K562 (cell line): Measurements from ENCODE around the gene KCND2. TPM values are rescaled to one million over a fixed set of nuclear protein-coding genes. Genes with fewer than 3 reads are reported as not detected.

ENCODE experiments used
- ATAC-seq: fragments of 200-7000 bp; cut with Tn5 transposase; 3 replicates; pipeline ENCODE4 v1.9.1; 2020; ENCODE audit warnings: moderate library complexity
- BruUV-seq: library from RNA; stranded (reverse); fragments of 400-500 nt; replicated peaks from 2 replicates; lab custom pipeline; 2021; lab: Mats Ljungman, UMichigan
- CTCF ChIA-PET: fragments of 300-600 bp; formaldehyde crosslinking; extraction: SDS; loops from one replicate; lab custom pipeline; 2021; ENCODE audit warnings: low intra/inter-chr PET ratio; lab: Yijun Ruan, JAX
- POLR2A ChIA-PET: fragments of 300-600, 350-650 bp; sonication (Branson Sonifier 250); formaldehyde crosslinking; extraction: SDS; loops from one replicate; lab custom pipeline; 2021; ENCODE audit warnings: antibody characterized with exemption, inconsistent platforms; lab: Yijun Ruan, JAX
- DNase-seq, 4 experiments: peaks; one replicate each; pipeline versions ENCODE4 v3.0.0 to v3.0.0-alpha.2; 2011 to 2018; ENCODE audit warnings: low spot score in 3 of 4, mixed read lengths in 3 of 4; ENCODE audit errors: extremely low read depth in 1 of 4
- FAIRE-seq: peaks from 2 replicates; lab custom pipeline; 2011; peaks lifted over from hg19 to GRCh38; lab: Jason Lieb, UNC
- H2AFZ ChIP-seq: 2 replicates; pipeline ENCODE4 v1.6.0; 2011; ENCODE audit warnings: low read depth, low read length, control low read depth, inconsistent platforms
- H3K27ac ChIP-seq: fragments of 200-600 bp; 3 replicates; pipeline ENCODE4 v1.8.0; 2011; ENCODE audit warnings: low read depth, mild to moderate bottlenecking, control low read depth, inconsistent platforms, low read length, moderate library complexity, mixed read lengths; ENCODE audit errors: extremely low read depth
- H3K27me3 ChIP-seq, 2 experiments: fragments of 300-600 bp in 1 of 2; 2 replicates in 1 of 2; 3 replicates in 1 of 2; pipeline versions ENCODE4 v1.6.0 to v1.8.0; 2011; ENCODE audit warnings: inconsistent platforms in 2 of 2, low read length in 2 of 2, mild to moderate bottlenecking in 1 of 2, mixed read lengths in 1 of 2, moderate library complexity in 1 of 2; ENCODE audit not compliant: control insufficient read depth in 2 of 2, insufficient read depth in 2 of 2
- H3K36me3 ChIP-seq: fragments of 300-600 bp; 3 replicates; pipeline ENCODE4 v1.8.0; 2011; ENCODE audit warnings: mild to moderate bottlenecking, low read length, inconsistent platforms; ENCODE audit not compliant: control insufficient read depth, insufficient read depth
- H3K4me1 ChIP-seq, 2 experiments: fragments of 200-600 bp in 1 of 2; replicated peaks in 1 of 2; 2 replicates in 1 of 2; 3 replicates in 1 of 2; pipeline versions ENCODE4 v1.5.1 to v1.8.0; 2011; ENCODE audit warnings: inconsistent platforms in 2 of 2, low read length in 2 of 2, mild to moderate bottlenecking in 1 of 2, mixed read lengths in 1 of 2, moderate library complexity in 1 of 2; ENCODE audit not compliant: control insufficient read depth in 2 of 2, insufficient read depth in 2 of 2
- H3K4me2 ChIP-seq: 2 replicates; pipeline ENCODE4 v1.6.1; 2011; ENCODE audit warnings: low read length, control low read depth, inconsistent platforms, mixed read lengths; ENCODE audit not compliant: insufficient read depth
- H3K4me3 ChIP-seq: fragments of 200-600 bp; sonication (generic), shearing (Covaris generic); 2 replicates; pipeline ENCODE4 v1.5.1; 2016; ENCODE audit warnings: control low read depth, inconsistent platforms
- H3K79me2 ChIP-seq: fragments of 200-600 bp; 3 replicates; pipeline ENCODE4 v1.8.0; 2011; ENCODE audit warnings: low read length, inconsistent platforms; ENCODE audit not compliant: control insufficient read depth, insufficient read depth
- H3K9ac ChIP-seq, 2 experiments: 2 replicates each; pipeline versions ENCODE4 v1.6.0 to v1.6.1; 2011; ENCODE audit warnings: low read depth in 2 of 2, low read length in 2 of 2, control low read depth in 1 of 2, inconsistent platforms in 1 of 2, mild to moderate bottlenecking in 1 of 2, mixed read lengths in 1 of 2; ENCODE audit not compliant: insufficient read depth in 1 of 2
- H3K9me1 ChIP-seq: one replicate; pipeline ENCODE4 v1.6.0; 2011; ENCODE audit warnings: inconsistent platforms, mild to moderate bottlenecking, low read length, moderate library complexity; ENCODE audit not compliant: control insufficient read depth, insufficient read depth
- H3K9me3 ChIP-seq: replicated peaks from 2 replicates; pipeline ENCODE4 v1.5.1; 2011; ENCODE audit warnings: low read depth, low read length, inconsistent platforms; ENCODE audit not compliant: control insufficient read depth, insufficient read depth
- H4K20me1 ChIP-seq: replicated peaks from 2 replicates; pipeline ENCODE4 v1.6.1; 2011; ENCODE audit warnings: low read length, inconsistent platforms, mixed read lengths; ENCODE audit not compliant: control insufficient read depth, insufficient read depth
- NR2F6 ChIP-seq: fragments of 450-650 bp; formaldehyde crosslinking; IDR thresholded peaks from 2 replicates; pipeline ENCODE4 v1.4.0; 2020; ENCODE audit warnings: mild to moderate bottlenecking
- WGBS: fragments of 100-300 bp; shearing (Covaris generic); methylation state at CpG from one replicate; pipeline ENCODE4 v1.1.6; 2016; ENCODE audit warnings: low coverage, mixed read lengths; ENCODE audit not compliant: insufficient coverage; ENCODE audit errors: missing lambda C conversion rate; 5-methylcytosine and 5-hydroxymethylcytosine counted together
- in situ Hi-C: fragments of 300-500 bp; cut with MboI; formaldehyde crosslinking; loops from 4 replicates; pipeline ENCODE4 v1.15.0; 2018; ENCODE audit warnings: inconsistent platforms, mixed read lengths
- intact Hi-C: fragments of 100-400 bp; cut with micrococcal nuclease; formaldehyde crosslinking; loops from 2 replicates; pipeline ENCODE4 v1.14.2; 2022
- polyA plus RNA-seq, 8 experiments: library from polyadenylated mRNA; depleted of rRNA in 4 of 8; stranded (reverse) in 5 of 8; unstranded in 3 of 8; fragments of >200 nt; fragmentation: Nextera tagmentation in 2 of 8; fragmentation: Illumina TruSeq in 1 of 8; extraction: Ambion mirVana in 2 of 8; extraction: Trizol in 1 of 8; gene quantifications; 2 replicates each; pipeline versions ENCODE4 v1.2.1 to v1.2.3, GENCODE V29; 2011 to 2014; ENCODE audit warnings: inconsistent platforms in 1 of 8, missing spikeins in 1 of 8
- total RNA-seq, 7 experiments: library from RNA; depleted of rRNA in 6 of 7; stranded (reverse); fragments of >200 nt in 6 of 7; fragmentation: Illumina TruSeq in 2 of 7; extraction: Trizol in 2 of 7; gene quantifications; 2 replicates each; pipeline versions ENCODE4 v1.2.1 to v1.2.3, GENCODE V29; 2011 to 2021; ENCODE audit warnings: low replicate concordance in 1 of 7
- TF ChIP-seq, protein P1 (sequence below): fragments of 450-650 bp; IDR thresholded peaks from 2 replicates; pipeline ENCODE4 v1.6.1; 2017; ENCODE audit warnings: antibody characterized with exemption, mild to moderate bottlenecking

KCND2 gene
- total and polyA plus RNA-seq, 9 of the 15 experiments (the other 6 are each of a cell fraction or from before 2014, with no cell fraction given) = 0.03 to 0.12 TPM; not detected in 7

DNA sequence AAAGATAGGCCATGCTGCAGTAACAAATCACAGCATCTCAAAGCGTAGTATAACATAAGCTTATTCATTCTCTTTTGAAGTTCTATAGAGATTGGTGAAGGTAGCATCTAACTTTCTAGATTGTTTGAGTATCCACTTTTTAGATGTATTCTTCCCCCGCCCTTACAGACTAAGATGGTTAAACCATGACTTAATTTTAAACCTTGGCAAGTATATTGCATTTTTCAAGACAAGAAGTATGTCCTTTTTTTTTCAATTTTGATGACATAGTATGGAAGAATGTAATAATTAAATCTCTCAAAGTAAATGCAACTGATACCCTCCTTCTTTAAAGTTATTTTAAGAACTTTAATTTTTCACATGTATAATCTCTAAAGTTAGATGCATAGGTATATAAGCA lies 190.0 kb downstream of the KCND2 start:
- Histone ChIP-seq H2AFZ (no peak overlapping the region), H3K36me3 (no peaks in the 10 kb centered on the region), H4K20me1 (no peaks in the 10 kb centered on the region), H3K4me2 (no peak overlapping the region), H3K9ac (no peak overlapping the region), H3K27ac (no peak overlapping the region), H3K9me3 (no peaks in the 10 kb centered on the region), H3K27me3 (no peaks in the 10 kb centered on the region), H3K4me3 (no peak overlapping the region), H3K79me2 (no peaks in the 10 kb centered on the region), H3K9me1 (no peaks in the 10 kb centered on the region), H3K4me1 (no peaks in the 10 kb centered on the region)
- intact Hi-C loops = no loop called here
- CTCF ChIA-PET = no interaction called here
- in situ Hi-C loops = no loop called here
- DNase-seq = no peak
- ATAC-seq = no peak
- FAIRE-seq = no peak
- no TSS peak for BruUV-seq
- WGBS = 0% methylated on average over 2 of the region's 2 CpGs
- POLR2A ChIA-PET = no interaction called here
- TF ChIP-seq, protein P1, sequence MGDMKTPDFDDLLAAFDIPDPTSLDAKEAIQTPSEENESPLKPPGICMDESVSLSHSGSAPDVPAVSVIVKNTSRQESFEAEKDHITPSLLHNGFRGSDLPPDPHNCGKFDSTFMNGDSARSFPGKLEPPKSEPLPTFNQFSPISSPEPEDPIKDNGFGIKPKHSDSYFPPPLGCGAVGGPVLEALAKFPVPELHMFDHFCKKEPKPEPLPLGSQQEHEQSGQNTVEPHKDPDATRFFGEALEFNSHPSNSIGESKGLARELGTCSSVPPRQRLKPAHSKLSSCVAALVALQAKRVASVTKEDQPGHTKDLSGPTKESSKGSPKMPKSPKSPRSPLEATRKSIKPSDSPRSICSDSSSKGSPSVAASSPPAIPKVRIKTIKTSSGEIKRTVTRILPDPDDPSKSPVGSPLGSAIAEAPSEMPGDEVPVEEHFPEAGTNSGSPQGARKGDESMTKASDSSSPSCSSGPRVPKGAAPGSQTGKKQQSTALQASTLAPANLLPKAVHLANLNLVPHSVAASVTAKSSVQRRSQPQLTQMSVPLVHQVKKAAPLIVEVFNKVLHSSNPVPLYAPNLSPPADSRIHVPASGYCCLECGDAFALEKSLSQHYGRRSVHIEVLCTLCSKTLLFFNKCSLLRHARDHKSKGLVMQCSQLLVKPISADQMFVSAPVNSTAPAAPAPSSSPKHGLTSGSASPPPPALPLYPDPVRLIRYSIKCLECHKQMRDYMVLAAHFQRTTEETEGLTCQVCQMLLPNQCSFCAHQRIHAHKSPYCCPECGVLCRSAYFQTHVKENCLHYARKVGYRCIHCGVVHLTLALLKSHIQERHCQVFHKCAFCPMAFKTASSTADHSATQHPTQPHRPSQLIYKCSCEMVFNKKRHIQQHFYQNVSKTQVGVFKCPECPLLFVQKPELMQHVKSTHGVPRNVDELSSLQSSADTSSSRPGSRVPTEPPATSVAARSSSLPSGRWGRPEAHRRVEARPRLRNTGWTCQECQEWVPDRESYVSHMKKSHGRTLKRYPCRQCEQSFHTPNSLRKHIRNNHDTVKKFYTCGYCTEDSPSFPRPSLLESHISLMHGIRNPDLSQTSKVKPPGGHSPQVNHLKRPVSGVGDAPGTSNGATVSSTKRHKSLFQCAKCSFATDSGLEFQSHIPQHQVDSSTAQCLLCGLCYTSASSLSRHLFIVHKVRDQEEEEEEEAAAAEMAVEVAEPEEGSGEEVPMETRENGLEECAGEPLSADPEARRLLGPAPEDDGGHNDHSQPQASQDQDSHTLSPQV = no peak
- TF ChIP-seq NR2F6 = no peak
- TF ChIP-seq, all 486 proteins: peak for 0
